Memory B cell (primary cell): Measurements from ENCODE around the gene SLC38A9.
A peak's percentile ranks its signal among the peaks of the same experiment; 100 is the strongest.

Experiments
- ATAC-seq: fragments of 150-1000 bp; cut with Tn5 transposase; 2 replicates; pipeline ENCODE4 v1.10.0; 2021; ENCODE audit warnings: low read depth, mild to moderate bottlenecking, moderate library complexity
- DNase-seq, 2 donors: peaks; one replicate each; pipeline ENCODE4 v3.0.0; 2022; ENCODE audit warnings: low spot score in 2 of 2
- H3K27ac Mint-ChIP-seq: one replicate; pipeline ENCODE4 v1.8.0; 2022; ENCODE audit warnings: mild to moderate bottlenecking, moderate library complexity, mixed read lengths
- H3K27me3 Mint-ChIP-seq: one replicate; pipeline ENCODE4 v1.8.0; 2022; ENCODE audit warnings: mixed read lengths
- H3K36me3 Mint-ChIP-seq: one replicate; pipeline ENCODE4 v1.8.0; 2022; ENCODE audit warnings: mild to moderate bottlenecking, mixed read lengths
- H3K4me1 Mint-ChIP-seq: one replicate; pipeline ENCODE4 v1.8.0; 2022; ENCODE audit warnings: mixed read lengths
- H3K4me3 Mint-ChIP-seq: one replicate; pipeline ENCODE4 v1.8.0; 2022; ENCODE audit warnings: mild to moderate bottlenecking, moderate library complexity, mixed read lengths
- H3K9me3 Mint-ChIP-seq: one replicate; pipeline ENCODE4 v1.8.0; 2022; ENCODE audit warnings: mixed read lengths

Gene SLC38A9

DNA sequence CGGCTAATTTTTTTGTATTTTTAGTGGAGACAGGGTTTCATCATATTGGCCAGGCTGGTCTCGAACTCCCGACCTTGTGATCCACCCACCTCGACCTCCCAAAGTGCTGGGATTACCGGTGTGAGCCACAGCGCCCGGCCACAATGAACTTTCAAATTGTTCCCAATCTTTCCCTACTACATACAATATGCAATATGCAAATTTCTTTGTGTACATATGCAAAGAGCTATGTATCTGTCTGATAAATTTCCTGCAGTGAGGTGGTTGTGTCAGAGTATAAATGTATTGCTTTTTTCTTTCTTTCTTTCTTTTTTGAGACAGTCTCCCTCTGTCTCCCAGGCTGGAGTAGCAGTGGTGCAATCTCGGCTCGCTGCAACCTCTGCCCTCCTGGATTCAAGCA lies 128.5 kb downstream of the SLC38A9 start:
- ATAC-seq (no peak), DNase-seq (no peak)
- Mint-ChIP-seq H3K27me3 (no peaks in the 10 kb centered on the region), H3K36me3 (no peaks in the 10 kb centered on the region), H3K9me3 (no peaks in the 10 kb centered on the region), H3K27ac (no peak overlapping the region), H3K4me1 (peaks cover 6% of the 10 kb centered on the region), H3K4me3 (no peak overlapping the region)

DNA sequence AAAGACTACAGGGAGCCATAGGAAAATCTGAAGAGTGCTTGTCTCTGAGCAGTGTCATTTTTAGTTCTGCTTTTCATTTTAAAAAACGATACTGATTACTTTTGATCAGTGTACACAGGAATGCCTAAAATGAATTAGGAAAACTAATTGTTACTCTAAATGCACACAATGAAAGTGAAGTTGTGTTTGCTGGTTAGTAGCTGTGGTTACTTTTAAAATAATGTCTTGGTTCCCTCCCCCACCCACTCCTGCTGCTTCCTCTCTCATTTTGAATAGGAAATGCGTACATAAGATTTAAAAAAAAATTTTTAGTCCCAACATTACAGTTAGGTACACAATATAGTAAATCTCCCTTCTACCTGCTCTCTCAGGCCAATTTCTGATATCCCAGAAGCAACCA lies 129.9 kb downstream of the SLC38A9 start:
- ATAC-seq (peak; percentile 51), DNase-seq (no peak)
- Mint-ChIP-seq H3K9me3 (no peaks in the 10 kb centered on the region), H3K4me1 (peaks cover 6% of the 10 kb centered on the region), H3K4me3 (no peak overlapping the region), H3K27ac (peak overlapping the region; percentile 25), H3K27me3 (no peaks in the 10 kb centered on the region), H3K36me3 (no peaks in the 10 kb centered on the region)

DNA sequence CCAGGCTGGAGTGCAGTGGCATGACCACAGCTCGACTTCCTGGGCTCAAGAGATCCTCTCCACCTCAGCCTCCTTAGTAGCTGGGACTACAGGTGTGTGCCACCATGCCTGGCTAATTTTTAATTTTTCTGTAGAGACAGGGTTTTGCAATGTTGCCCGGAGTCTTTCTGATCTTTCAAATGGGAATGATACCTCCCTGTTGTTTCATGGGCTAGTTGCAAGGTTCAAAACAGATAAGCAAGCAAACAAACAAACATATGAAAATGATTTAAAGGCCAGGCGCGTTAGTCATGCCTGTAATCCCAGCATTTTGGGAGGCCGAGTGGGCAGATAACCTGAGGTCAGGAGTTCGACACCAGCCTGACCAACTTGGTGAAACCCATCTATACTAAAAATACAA lies 132.1 kb downstream of the SLC38A9 start:
- peaks cover 6% of the 10 kb centered on the region for H3K4me1 Mint-ChIP-seq
- no peaks in the 10 kb centered on the region for H3K9me3 Mint-ChIP-seq
- no peaks in the 10 kb centered on the region for H3K36me3 Mint-ChIP-seq
- no peak for ATAC-seq
- H3K27ac Mint-ChIP-seq, result no peak overlapping the region
- no peak for DNase-seq
- no peak overlapping the region for H3K4me3 Mint-ChIP-seq
- H3K27me3 Mint-ChIP-seq, result no peaks in the 10 kb centered on the region

DNA sequence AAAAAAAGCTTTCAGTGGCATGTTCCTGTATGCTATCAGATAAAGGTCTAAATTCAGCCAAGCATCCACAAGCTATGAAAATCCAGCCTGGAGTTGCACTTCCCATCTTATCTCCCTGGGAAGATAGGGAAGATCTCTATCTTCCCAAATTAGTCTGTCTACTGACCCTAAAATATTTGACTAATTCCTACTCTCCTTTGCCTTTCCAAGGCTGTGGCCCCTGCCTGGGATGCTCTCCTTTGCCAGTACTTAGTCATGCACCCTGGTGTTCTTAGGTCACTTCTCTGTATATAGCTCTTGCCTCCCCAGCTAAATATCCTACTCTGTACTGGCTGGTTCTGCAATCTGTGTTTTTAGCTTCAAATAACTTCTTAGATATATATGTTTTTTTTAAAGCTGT lies 133.4 kb downstream of the SLC38A9 start:
- DNase-seq (no peak), ATAC-seq (no peak)
- no peaks in the 10 kb centered on the region for H3K36me3 Mint-ChIP-seq
- no peaks in the 10 kb centered on the region for H3K27me3 Mint-ChIP-seq
- peaks cover 6% of the 10 kb centered on the region for H3K4me1 Mint-ChIP-seq
- H3K27ac Mint-ChIP-seq, result no peak overlapping the region
- H3K4me3 Mint-ChIP-seq, result no peak overlapping the region
- no peaks in the 10 kb centered on the region for H3K9me3 Mint-ChIP-seq

DNA sequence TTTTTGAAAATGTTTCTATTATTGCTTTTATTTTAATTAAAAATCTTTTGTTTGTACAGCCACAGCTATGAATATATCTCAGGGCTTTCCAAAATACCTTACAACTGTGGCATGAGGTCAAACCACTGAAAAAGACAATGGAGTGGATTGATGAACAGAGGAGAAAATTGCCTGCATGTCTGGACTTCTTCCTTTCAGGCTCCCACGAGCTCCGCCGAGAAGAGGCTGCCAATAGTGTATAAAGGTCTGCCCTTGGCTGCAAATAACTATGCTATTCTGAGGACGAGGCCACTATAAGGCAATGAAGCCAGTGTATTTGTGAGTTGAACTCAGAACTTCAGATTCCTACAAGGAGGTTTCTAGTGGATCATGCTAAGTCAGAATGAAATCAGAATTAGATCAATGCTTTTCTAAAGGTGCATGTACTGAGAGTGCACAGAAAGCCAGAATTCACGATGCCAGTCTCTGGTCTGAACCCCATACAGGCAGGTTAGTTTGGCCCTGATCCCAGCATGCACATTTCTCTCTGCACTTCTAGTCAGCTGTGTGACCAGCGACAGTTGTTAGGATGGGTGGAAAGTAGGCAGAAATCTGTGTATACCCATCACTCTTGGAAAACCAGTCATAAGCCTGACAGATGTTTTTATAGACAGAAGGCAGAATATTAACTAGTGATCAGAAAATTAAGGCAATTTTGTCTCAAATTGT lies 134.6 kb downstream of the SLC38A9 start:
- Mint-ChIP-seq H3K27ac (no peak overlapping the region), H3K4me1 (peaks cover 4% of the 10 kb centered on the region), H3K4me3 (no peak overlapping the region), H3K27me3 (no peaks in the 10 kb centered on the region), H3K36me3 (no peaks in the 10 kb centered on the region), H3K9me3 (no peaks in the 10 kb centered on the region)
- no peak for ATAC-seq
- DNase-seq, result no peak

DNA sequence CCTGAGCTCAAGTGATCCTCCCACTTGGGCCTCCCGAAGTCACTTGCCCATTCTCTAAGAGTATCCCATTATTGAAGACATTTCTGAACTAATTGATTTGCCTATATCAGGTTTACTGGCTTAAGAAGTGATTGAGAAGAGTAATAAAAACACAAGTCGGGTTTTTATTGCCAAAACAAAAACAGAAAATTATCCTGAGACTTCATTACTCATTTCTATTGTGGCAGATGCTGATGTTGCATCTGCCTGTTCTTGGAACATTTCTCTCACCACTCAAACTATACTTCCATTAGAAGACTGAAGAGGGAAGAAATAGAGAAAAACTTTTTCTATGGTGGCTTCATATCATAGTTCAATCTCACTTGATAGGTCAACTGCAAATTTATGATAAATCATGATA lies 135.5 kb downstream of the SLC38A9 start:
- no peak for DNase-seq
- Mint-ChIP-seq H3K27ac (no peak overlapping the region), H3K36me3 (no peaks in the 10 kb centered on the region), H3K4me1 (no peaks in the 10 kb centered on the region), H3K4me3 (no peak overlapping the region), H3K9me3 (no peaks in the 10 kb centered on the region), H3K27me3 (no peaks in the 10 kb centered on the region)
- ATAC-seq, result no peak
